ENCODE measurements around the gene CDH12.

GRCh38 chr5:22277006-22277405, 576.1 kb downstream of the CDH12 start:
- no peak for TF ChIP-seq CTCF (IDR thresholded peaks at IDR 0.05; ENCODE audit: low read depth, low read length)
- no peak for TF ChIP-seq EZH2phosphoT487 (IDR thresholded peaks at IDR 0.05; ENCODE audit: low read depth)
